ENCODE data around the gene FNDC11.
"Not testable (repeated sequence)": the region's sequence is repeated elsewhere in the genome, so short reads cannot be mapped to it uniquely, and the experiment has no call there.

Gene FNDC11

DNA sequence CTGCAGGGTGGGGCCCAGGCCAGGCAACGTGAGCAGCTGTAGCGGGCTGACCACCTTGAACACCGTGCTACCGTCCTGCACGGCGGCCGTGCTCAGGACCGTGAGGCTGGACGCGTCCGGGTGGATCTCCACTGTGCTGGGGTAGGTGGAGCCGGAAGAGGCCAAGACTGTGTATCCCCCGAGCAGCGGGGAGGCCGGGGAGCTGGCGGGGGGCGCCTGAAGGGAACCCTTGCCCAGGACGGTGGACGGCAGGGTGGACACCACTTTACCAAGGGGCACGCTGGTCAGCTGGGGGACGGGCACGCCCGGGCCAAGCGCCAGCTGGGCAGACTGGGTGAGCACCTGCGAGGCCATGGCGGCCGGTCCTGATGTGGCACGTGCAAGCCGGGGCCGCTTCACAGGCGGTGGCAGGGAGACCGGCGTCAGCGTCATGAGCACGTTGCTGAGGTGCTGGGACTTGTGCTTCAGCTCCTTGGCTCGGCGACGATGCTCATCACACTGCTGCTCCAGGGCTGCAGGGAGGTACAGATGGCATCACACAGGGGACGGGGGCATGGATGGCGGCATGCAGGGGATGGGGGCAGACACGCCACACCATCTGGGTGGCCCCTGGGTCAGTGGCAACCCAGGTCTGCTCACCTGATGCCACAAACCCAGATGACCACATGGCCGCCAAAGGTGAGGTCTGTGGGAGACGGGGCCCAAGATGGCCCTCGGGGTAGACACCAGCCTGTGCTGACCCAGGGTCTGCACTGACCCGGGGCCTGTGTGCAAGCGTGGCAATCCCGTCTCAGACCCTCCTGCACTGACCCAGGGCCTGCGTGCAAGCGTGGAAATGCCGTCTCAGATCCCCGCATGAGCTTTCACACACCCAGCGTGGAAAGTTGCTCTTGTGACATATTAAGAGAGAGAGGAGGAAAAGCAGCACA is 36.5 kb downstream of the FNDC11 start:
- in situ Hi-C loops (cut with MboI; ENCODE audit: low pct_unique_long_range_greater_than_20kb, low sequenced_read_pairs), result no loop called here
- no peak for DNase-seq

DNA sequence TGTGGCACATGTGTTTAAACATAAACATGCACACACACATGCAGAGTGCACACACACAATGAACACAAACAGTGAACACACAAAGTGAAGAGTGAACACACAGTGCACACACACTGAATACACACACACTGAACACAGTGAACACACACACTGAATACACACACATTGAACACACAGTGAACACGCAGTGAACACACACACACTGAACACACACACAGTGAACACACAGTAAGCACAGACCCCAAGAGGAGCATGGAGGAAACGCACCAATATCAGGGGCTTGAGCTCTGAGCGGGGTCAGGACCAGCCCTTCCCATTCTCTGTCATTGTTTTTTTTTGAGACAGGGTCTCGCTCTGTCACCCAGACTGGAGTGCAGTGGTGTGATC is 37.2 kb downstream of the FNDC11 start:
- DNase-seq, result no peak
- in situ Hi-C loops (cut with MboI; ENCODE audit: low pct_unique_long_range_greater_than_20kb, low sequenced_read_pairs), result no loop called here

DNA sequence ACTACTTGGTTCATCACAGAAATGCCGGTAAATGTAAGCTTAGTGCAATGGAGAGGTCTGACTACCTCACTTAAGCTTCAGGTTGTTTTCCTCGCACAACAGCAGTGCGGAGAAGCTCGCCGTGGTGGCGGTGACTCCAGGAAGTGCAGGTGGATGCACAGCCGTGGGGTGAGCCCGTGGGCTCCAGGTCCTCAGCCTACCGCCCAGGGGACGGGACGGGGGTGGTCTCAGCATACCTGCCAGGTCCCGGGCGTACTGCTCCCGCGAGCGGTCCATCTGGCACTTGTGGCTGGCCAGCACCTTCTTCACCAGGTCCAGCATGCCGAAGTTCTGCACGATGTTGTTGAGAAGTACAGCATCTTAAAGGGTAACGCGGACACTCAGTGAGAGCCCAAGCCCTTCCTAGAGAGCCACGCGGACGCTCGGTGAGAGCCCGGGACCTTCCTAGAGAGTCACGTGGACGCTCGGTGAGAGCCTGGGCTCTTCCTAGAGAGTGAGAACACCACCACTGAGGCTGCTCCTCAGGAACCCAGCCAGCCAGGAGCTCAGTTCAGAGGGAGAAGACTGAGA is 37.9 kb downstream of the FNDC11 start:
- in situ Hi-C loops (cut with MboI; ENCODE audit: low pct_unique_long_range_greater_than_20kb, low sequenced_read_pairs), result no loop called here
- no peak for DNase-seq

DNA sequence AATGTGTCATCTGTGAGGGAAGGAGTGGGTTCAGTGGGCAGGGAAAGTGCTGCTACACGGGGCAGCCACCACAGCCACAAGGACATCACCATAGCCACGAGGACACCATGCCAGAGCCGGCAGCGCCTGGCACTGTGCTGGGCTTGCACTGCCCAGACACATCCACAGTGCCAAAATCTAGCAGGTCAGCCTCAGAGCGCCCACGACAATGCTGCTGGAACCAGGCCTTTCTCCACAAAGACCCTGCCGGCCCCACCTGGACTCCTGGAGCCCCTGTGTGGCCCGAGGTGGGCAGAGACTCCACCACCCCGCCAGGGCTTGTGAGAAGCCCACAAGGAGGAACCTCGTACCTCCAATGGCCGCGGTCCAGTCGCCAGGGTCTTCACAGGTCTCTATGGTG is 38.7 kb downstream of the FNDC11 start:
- no peak for DNase-seq
- in situ Hi-C loops (cut with MboI; ENCODE audit: low pct_unique_long_range_greater_than_20kb, low sequenced_read_pairs), result no loop called here

DNA sequence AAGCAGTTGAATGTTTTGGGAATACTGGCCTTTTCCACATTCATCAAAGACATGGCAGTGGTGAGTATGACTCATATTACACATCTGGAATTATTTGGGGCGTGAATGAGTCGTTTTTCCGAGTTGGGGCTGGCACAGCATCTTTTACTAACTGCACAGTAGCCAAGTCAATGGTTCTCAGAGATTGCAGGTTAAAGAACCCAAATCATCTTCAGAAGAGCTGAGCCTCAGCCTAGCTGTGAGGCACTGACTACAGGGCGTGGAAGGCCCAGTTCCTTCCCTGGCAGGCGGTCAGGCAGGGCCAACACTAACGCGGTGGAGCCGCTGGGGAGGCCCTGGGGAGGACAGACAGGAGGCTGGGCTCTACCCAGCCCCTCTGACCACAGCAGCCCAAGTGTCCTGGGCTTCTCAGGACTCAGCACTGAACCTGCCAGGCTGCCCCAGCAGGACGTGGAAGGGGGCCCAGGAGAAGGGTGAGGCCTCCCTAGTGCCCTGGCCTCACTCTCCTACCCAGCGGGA is 40.1 kb downstream of the FNDC11 start:
- in situ Hi-C loops (cut with MboI; ENCODE audit: low pct_unique_long_range_greater_than_20kb, low sequenced_read_pairs), result no loop called here
- no peak for DNase-seq

DNA sequence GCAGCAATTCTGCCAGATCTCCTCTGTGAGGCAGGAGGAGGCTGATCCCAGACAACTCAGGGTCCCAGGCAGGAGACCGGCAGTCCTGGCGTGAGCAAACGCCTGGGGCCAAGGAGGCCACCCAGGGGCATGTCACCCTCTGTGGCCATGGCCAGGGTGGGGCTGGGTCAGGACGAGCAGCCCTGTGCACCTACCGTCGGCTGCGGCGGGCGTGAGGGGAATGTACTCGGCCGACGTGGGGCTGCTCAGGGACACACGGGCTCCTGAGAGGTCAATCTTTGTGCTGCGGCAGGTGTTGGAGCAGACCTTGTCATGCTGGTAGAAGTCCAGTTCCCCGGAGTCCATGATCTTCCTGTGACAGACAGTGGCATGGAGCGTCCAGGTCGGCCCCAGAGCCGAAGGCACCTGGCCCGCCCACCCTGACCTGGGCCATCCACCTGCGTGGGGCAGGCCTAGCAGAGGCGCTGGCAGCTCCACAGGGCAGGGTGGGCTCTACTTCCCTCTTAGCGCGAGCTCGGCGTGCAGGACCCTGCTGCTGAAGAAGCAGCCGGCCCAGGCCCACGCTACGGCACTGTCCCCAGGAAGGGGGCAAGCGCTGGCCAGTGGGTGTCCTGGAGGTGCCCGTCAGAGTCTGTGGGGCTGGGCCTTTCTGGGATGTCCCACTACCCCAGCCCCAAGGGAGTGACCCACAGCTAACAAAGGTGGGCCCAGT is 41.6 kb downstream of the FNDC11 start:
- no peak for DNase-seq
- in situ Hi-C loops (cut with MboI; ENCODE audit: low pct_unique_long_range_greater_than_20kb, low sequenced_read_pairs), result no loop called here

DNA sequence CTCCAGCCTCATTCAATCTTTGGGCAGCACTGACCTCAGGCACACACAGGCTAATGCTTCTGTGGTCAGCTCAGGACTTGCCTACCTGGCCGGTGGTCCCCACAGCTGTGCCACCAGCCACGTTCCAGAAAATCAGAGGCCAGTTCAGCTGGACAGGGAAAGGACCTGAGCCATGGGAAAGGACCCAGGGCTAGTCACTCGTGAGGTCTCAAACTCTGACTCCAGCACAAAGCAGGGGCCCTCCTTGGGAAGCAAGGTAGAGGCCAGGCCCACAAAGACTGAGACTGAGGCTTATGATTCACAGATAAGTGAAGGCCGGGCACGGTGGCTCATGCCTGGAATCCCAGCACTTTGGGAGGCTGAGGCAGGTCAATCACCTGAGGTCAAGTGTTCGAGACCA is 42.5 kb downstream of the FNDC11 start:
- in situ Hi-C loops (cut with MboI; ENCODE audit: low pct_unique_long_range_greater_than_20kb, low sequenced_read_pairs), result no loop called here

DNA sequence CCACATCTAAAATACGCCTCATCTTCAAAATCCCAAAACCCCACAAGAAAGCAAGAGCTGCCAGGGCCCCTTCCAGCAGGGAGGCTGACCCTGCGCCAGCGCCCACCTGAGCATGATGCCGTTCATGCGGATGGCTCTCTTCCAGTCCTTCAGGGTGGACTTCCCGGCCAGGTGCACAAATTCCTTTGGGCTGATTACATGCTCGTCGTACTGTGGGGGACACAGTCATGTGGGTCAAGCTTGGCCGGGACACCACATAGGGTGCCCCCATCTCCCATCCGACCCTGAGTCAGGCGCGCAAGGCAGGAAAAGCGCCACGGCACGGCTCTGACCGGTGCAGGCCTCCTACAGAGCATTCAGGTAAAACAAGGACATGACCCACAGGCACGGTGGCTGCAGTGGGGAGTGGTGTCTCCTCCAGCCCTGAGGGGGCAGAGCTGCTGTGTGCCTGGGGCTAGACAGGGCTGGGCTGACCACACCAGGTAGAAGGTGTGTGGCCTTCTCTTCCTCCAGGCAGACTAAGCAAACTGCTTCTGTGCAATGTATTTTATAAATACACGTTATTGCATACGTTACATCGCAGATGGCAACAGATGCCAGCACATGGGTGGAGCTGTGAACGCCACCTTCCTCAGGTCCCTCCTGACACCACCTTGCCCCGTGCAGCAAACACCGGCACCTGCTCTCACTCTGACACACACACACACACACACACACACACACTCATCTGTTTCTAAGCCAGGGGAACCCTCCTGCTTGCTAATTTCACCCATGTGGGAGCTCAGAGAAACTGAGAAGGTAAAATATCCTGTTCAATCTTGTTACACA is 43.9 kb downstream of the FNDC11 start:
- in situ Hi-C loops (cut with MboI; ENCODE audit: low pct_unique_long_range_greater_than_20kb, low sequenced_read_pairs), result no loop called here
- DNase-seq, result no peak

More for the DNA sequence above, 42.5 kb downstream of the FNDC11 start:
- no peak for DNase-seq

DNA sequence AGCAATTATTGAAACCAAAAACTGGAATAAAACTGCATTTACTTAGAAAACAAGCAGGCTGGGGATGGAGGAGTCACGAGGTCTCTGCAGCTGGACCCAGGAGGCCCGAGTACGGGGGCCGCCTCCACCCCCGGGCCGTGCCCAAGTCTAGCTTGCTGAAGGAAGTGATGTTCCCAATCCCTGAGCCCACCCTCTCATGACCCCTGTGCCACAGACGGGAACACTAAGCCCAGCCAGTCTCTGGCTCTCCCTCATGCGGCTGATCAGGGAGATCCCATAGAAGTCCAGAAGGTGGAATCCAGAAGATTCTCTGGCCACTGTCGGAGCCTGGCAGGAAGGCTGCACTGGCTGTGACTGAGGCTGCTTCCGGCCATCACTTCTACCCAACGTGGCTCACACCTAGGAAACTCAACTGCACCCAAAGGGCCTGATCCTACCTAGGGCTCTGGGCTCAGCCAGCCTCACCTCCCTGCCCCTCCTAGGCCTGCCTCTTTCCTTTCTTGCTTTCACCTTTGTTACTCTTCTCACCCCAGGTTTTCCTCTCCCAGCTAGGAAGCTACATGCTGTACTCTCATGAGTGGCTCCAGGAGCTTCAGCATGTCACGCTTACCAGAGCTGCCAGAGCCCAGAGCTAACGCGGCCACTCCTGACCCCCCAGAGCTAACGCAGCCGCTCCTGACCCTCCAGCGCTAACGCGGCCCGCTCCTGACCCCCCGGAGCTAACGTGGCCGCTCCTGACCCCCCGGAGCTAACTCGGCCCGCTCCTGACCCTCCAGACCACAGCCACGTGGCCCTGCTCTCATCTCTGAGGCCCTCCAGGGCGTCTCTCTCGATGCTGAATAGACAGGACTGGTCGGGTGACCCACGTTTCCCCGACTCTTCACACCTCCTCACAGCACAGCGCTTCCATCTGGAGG is 44.8 kb downstream of the FNDC11 start:
- in situ Hi-C loops (cut with MboI; ENCODE audit: low pct_unique_long_range_greater_than_20kb, low sequenced_read_pairs), result no loop called here
- DNase-seq, result no peak

DNA sequence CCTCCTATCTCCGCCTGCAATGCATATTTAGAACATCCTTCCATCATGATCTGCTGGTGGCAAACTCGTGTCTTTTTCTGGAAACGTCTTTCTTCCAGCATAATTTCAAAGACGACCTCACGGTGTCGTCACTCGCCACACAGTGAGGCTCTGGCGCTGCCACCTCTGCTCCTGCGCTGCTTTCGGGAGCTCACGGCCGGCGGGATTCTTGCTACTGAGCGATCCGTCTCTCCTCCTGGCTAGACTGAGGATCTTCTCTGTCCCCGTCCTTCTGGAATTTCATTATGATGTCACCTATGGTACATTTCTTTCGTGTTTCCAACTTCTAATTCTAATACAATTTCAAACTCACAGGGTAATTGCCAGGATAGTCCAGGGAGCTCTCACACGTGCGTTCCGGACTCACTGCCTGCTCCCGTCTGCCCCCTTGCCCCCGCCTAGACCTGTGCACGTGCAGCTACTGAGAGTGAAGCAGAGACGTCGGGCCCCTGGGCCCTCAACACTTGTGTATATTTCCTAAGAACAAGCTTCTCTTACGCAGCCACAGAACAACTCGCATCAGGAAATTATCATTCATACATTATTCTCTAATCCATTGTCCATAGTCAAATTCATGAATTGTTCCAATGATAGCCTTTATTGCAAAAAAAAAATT is 45.6 kb downstream of the FNDC11 start:
- in situ Hi-C loops (cut with MboI; ENCODE audit: low pct_unique_long_range_greater_than_20kb, low sequenced_read_pairs), result no loop called here
- no peak for DNase-seq

DNA sequence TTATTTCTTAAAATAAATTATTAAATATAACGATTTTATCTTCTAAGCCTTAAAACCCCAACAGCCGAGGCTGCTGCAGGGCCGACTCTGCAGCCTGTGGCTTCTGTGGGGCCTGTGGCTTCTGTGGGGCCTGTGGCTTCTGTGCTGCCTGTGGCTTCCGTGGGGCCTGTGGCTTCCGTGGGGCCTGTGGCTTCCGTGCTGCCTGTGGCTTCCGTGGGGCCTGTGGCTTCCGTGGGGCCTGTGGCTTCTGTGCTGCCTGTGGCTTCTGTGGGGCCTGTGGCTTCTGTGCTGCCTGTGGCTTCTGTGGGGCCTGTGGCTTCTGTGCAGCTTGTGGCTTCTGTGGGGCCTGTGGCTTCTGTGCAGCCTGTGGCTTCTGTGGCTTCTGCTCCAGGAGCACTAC is 47.7 kb downstream of the FNDC11 start:
- in situ Hi-C loops (cut with MboI; ENCODE audit: low pct_unique_long_range_greater_than_20kb, low sequenced_read_pairs); DNase-seq: not testable (repeated sequence)

DNA sequence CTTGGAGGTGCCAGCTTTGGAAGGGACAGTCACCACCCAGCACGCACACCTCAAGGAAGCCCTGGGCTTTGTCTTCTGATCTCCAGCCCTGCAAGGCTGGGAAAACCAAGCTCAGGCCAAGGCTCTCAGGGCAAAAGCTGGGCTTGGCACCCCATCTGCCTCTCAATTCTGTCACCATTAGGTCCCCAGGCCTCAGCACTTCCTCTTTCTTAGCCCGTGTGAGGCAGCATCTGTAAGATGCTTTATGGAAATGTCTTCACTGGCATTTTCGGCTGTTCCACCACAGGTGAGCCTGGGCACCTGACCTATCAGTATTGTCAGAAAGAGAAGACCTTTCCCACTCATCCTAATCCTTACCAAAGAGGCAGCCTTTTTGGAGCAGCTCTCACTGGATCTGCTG is 48.4 kb downstream of the FNDC11 start:
- DNase-seq, result no peak
- in situ Hi-C loops (cut with MboI; ENCODE audit: low pct_unique_long_range_greater_than_20kb, low sequenced_read_pairs), result no loop called here

Data from KBM-7 (cell line).